ENCODE measurements around the gene MERTK. TPM values are rescaled to one million over a fixed set of nuclear protein-coding genes. Genes with fewer than 3 reads are reported as not detected.
A peak's percentile ranks its signal among the peaks of the same experiment; 100 is the strongest.

MERTK gene
- total RNA-seq, 1 experiment from 2014 or later: 39.2 TPM

DNA sequence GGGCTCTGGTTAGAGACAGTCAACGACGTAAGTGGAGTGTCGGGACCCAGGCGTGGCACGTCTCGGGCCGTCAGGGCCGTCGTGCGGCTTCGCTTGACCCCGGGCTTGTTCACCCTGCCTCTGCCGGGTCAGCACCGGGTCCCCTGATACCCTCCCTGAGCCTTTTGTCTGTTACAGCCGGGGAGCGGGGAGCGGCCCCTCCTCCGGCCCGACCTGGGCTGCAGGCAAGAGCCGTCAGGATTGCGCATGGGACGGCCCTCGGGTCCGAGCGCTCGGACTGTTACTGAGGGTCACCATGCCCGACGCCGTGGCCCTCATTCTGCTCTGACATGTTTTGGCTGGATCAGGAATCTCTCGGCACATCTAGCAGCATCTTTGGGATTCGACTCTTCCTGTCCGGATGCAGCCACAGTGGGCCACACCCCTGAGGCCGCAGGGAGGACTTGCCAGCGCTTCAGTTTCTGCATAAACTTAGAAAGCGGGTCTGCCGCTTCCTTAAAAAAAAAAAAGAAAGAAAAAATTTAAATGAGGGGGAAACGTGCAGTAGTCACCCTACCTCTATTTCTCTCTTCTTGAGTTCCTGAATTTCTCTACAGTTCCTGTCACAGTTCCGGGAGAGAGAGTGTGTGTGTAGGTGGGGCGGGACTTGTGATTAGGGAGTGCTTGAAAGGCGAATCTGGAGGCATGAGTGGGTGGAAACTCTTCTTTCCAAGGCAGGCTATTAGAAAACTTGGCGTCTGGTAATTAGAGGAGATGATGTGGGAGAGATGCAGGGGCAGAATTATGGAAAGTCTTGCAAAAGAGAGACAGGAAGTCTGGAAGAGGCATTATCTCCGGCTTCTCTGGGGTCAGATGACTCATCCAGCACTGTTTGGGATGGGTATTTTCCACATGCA, 157.6 kb downstream of the MERTK start:
- intact Hi-C loops (cut with micrococcal nuclease; ENCODE audit: unreplicated experiment): loop anchor here (2.0 kb wide), 1 partner anchor 109 kb away; no protein-coding TSS in a partner anchor
- H3K9me3 Mint-ChIP-seq (ENCODE audit: unreplicated experiment): no peaks in the 10 kb centered on the region
- peaks cover 19% of the 10 kb centered on the region for H3K36me3 Mint-ChIP-seq (ENCODE audit: insufficient read depth, unreplicated experiment)
- no peaks in the 10 kb centered on the region for H3K36me3 ChIP-seq (ENCODE audit: control insufficient read depth, insufficient read depth, low read length)
- H3K4me1 Mint-ChIP-seq (ENCODE audit: low read depth, unreplicated experiment): peaks cover 14% of the 10 kb centered on the region
- DNase-seq: peak; percentile 51 to 52
- ChIA-PET POLR2A (interaction anchor here (1.2 to 1.6 kb wide), 2 partner anchors 158 to 168 kb away, joined by 4 to 17 read pairs; partner anchors contain the start of gene MERTK), CTCF (no interaction called here)
- H3K9me3 ChIP-seq: no peaks in the 10 kb centered on the region
- TSS peak; percentile 56 for BruUV-seq (replicated peaks)
- H3K27ac Mint-ChIP-seq (ENCODE audit: unreplicated experiment): peak overlapping the region; percentile 72
- H3K27me3 Mint-ChIP-seq (ENCODE audit: insufficient read depth, unreplicated experiment): no peaks in the 10 kb centered on the region
- H3K27me3 ChIP-seq (replicated peaks; ENCODE audit: control insufficient read depth, insufficient read depth, low read length): no peaks in the 10 kb centered on the region
- peak overlapping the region; percentile 85 for H3K4me3 Mint-ChIP-seq (ENCODE audit: unreplicated experiment)
- H3K4me1 ChIP-seq: peaks cover 13% of the 10 kb centered on the region
- TF ChIP-seq, protein P1, sequence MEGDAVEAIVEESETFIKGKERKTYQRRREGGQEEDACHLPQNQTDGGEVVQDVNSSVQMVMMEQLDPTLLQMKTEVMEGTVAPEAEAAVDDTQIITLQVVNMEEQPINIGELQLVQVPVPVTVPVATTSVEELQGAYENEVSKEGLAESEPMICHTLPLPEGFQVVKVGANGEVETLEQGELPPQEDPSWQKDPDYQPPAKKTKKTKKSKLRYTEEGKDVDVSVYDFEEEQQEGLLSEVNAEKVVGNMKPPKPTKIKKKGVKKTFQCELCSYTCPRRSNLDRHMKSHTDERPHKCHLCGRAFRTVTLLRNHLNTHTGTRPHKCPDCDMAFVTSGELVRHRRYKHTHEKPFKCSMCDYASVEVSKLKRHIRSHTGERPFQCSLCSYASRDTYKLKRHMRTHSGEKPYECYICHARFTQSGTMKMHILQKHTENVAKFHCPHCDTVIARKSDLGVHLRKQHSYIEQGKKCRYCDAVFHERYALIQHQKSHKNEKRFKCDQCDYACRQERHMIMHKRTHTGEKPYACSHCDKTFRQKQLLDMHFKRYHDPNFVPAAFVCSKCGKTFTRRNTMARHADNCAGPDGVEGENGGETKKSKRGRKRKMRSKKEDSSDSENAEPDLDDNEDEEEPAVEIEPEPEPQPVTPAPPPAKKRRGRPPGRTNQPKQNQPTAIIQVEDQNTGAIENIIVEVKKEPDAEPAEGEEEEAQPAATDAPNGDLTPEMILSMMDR (IDR thresholded peaks at IDR 0.05; ENCODE audit: insufficient read depth in 1 of 2, low read depth in 1 of 2, low read length in 1 of 2, severe bottlenecking in 1 of 2, unreplicated experiment in 1 of 2): no peak
- H3K4me3 ChIP-seq (ENCODE audit: low read depth, low read length): peak overlapping the region; percentile 87

- H3K27me3 Mint-ChIP-seq (ENCODE audit: insufficient read depth, unreplicated experiment): no peaks in the 10 kb centered on the region
- Histone ChIP-seq H3K27me3 (replicated peaks; ENCODE audit: control insufficient read depth, insufficient read depth, low read length) (no peaks in the 10 kb centered on the region), H3K4me3 (ENCODE audit: low read depth, low read length) (peak overlapping the region; percentile 87), H3K4me1 (peaks cover 13% of the 10 kb centered on the region), H3K36me3 (ENCODE audit: control insufficient read depth, insufficient read depth, low read length) (no peaks in the 10 kb centered on the region), H3K9me3 (no peaks in the 10 kb centered on the region)
- intact Hi-C loops (cut with micrococcal nuclease; ENCODE audit: unreplicated experiment): no loop called here
- peak overlapping the region; percentile 72 for H3K27ac Mint-ChIP-seq (ENCODE audit: unreplicated experiment)
- H3K4me3 Mint-ChIP-seq (ENCODE audit: unreplicated experiment): peak overlapping the region; percentile 85
- peaks cover 14% of the 10 kb centered on the region for H3K4me1 Mint-ChIP-seq (ENCODE audit: low read depth, unreplicated experiment)
- ChIA-PET CTCF (no interaction called here), POLR2A (no interaction called here)
- TF ChIP-seq, protein P1 (IDR thresholded peaks at IDR 0.05; ENCODE audit: insufficient read depth in 1 of 2, low read depth in 1 of 2, low read length in 1 of 2, severe bottlenecking in 1 of 2, unreplicated experiment in 1 of 2): no peak
- no peaks in the 10 kb centered on the region for H3K9me3 Mint-ChIP-seq (ENCODE audit: unreplicated experiment)
- BruUV-seq (replicated peaks): no TSS peak
- no peak for DNase-seq
- peaks cover 19% of the 10 kb centered on the region for H3K36me3 Mint-ChIP-seq (ENCODE audit: insufficient read depth, unreplicated experiment)
Measured at GRCh38 chr2:112056626-112056987, 158.2 kb downstream of the MERTK start.

GRCh38 chr2:112059671-112060070, 161.3 kb downstream of the MERTK start:
- no TSS peak for BruUV-seq (replicated peaks)
- ChIA-PET POLR2A (no interaction called here), CTCF (no interaction called here)
- intact Hi-C loops (cut with micrococcal nuclease; ENCODE audit: unreplicated experiment): no loop called here
- no peak overlapping the region for H3K4me3 ChIP-seq (ENCODE audit: low read depth, low read length)
- 0 out of 2 replicates have a peak, but pooled peaks cover 1% of the 10 kb centered on the region for H3K36me3 ChIP-seq (ENCODE audit: control insufficient read depth, insufficient read depth, low read length)
- Mint-ChIP-seq H3K27me3 (ENCODE audit: insufficient read depth, unreplicated experiment) (no peaks in the 10 kb centered on the region), H3K36me3 (ENCODE audit: insufficient read depth, unreplicated experiment) (peaks cover 23% of the 10 kb centered on the region), H3K27ac (ENCODE audit: unreplicated experiment) (no peak overlapping the region), H3K4me1 (ENCODE audit: low read depth, unreplicated experiment) (peaks cover 7% of the 10 kb centered on the region), H3K9me3 (ENCODE audit: unreplicated experiment) (no peaks in the 10 kb centered on the region), H3K4me3 (ENCODE audit: unreplicated experiment) (no peak overlapping the region)
- TF ChIP-seq, protein P1 (IDR thresholded peaks at IDR 0.05; ENCODE audit: insufficient read depth in 1 of 2, low read depth in 1 of 2, low read length in 1 of 2, severe bottlenecking in 1 of 2, unreplicated experiment in 1 of 2): no peak
- peaks cover 8% of the 10 kb centered on the region; the same call in 1 of the 2 replicates for H3K4me1 ChIP-seq
- DNase-seq: no peak
- no peaks in the 10 kb centered on the region for H3K27me3 ChIP-seq (replicated peaks; ENCODE audit: control insufficient read depth, insufficient read depth, low read length)
- H3K9me3 ChIP-seq: no peaks in the 10 kb centered on the region; the same call in 1 of the 2 replicates

Data from Caco-2 (cell line).